ENCODE data around the gene FAM3D.
"Not testable (repeated sequence)": the region's sequence is repeated elsewhere in the genome, so short reads cannot be mapped to it uniquely, and the experiment has no call there.

The FAM3D gene

GRCh38 chr3:58666683-58667082 lies at the start of gene FAM3D:
Gene FAM3D, minus strand, starts transcription at chr3:58666774. Its CDS starts 11,211 bp downstream, at chr3:58655563.
- Histone ChIP-seq H3K9ac (ENCODE audit: low read depth, low read length) (no peak within 1 kb of the TSS), H3K9me3 (ENCODE audit: control insufficient read depth, insufficient read depth, low read length) (no peaks in the 10 kb centered on the region), H3K36me3 (ENCODE audit: insufficient read depth, low read length) (no peaks in the 10 kb centered on the region), H3K4me1 (ENCODE audit: insufficient read depth, low read length) (no peaks in the 10 kb centered on the region)

DNA sequence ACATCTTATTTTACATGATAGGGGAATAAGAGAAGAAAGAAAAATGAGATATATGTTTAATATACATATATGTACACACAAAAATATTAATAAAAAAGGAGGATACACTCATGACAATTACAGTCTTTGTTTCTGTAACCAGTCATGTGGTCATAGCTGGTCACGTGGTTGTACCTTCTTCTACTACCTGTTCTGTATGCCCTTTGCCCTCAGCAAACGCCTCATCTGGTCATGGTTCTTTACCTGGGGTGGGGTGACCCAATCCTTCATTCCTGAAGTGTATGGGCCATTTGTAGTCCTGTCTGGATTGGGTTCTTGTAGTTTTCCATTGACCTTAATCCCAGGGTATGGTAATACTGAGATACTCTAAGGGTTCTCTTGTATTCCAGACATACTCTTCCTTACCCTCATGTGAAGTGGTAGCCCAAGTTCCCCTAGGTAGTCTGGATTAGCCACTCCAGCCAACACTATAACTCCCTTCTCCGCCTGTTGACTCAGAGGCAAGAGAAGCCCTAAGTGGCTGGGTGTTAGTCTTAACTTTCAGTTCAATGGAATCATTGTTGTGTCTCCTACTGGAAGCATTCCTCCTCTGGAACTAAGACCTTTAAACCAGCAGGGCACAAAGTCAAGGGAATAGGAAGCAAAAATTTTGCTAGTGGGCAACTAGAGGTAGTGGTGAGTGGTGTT lies 47.3 kb upstream of the FAM3D start:
- H3K4me1 ChIP-seq (ENCODE audit: insufficient read depth, low read length): no peaks in the 10 kb centered on the region
- no peak overlapping the region for H3K9ac ChIP-seq (ENCODE audit: low read depth, low read length)
- no peaks in the 10 kb centered on the region for H3K9me3 ChIP-seq (ENCODE audit: control insufficient read depth, insufficient read depth, low read length)
- no peaks in the 10 kb centered on the region; the same call in 1 of the 2 replicates for H3K36me3 ChIP-seq (ENCODE audit: insufficient read depth, low read length)

- Histone ChIP-seq H3K9ac (ENCODE audit: low read depth, low read length) (no peak overlapping the region), H3K9me3 (ENCODE audit: control insufficient read depth, insufficient read depth, low read length) (no peaks in the 10 kb centered on the region), H3K36me3 (ENCODE audit: insufficient read depth, low read length) (no peaks in the 10 kb centered on the region; the same call in 1 of the 2 replicates), H3K4me1 (ENCODE audit: insufficient read depth, low read length) (no peaks in the 10 kb centered on the region)
These were observed 45.3 kb upstream of the FAM3D start for GRCh38 chr3:58711871-58712270.

DNA sequence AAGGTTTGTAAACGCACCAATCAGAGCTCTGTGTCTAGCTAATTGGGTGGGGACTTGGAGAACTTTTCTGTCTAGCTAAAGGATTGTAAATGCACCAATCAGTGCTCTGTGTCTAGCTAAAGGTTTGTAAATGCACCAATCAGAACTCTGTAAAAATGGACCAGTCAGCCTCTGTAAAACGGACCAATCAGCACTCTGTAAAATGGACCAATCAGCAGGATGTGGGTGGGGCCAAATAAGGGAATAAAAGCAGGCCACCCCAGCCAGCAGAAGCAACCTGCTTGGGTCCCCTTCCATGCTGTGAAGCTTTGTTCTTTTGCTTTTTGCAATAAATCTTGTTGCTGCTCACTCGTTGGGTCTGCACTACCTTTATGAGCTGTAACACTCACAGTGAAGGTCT lies 42.4 kb upstream of the FAM3D start:
- not testable (repeated sequence) for H3K4me1 ChIP-seq (ENCODE audit: insufficient read depth, low read length); H3K36me3 ChIP-seq (ENCODE audit: insufficient read depth, low read length); H3K9me3 ChIP-seq (ENCODE audit: control insufficient read depth, insufficient read depth, low read length); H3K9ac ChIP-seq (ENCODE audit: low read depth, low read length)

- no peaks in the 10 kb centered on the region for H3K4me1 ChIP-seq (ENCODE audit: insufficient read depth, low read length)
- no peak overlapping the region for H3K9ac ChIP-seq (ENCODE audit: low read depth, low read length)
- H3K9me3 ChIP-seq (ENCODE audit: control insufficient read depth, insufficient read depth, low read length): no peaks in the 10 kb centered on the region
- H3K36me3 ChIP-seq (ENCODE audit: insufficient read depth, low read length): no peaks in the 10 kb centered on the region
These were observed 41.7 kb upstream of the FAM3D start for GRCh38 chr3:58708116-58708791.

- no peaks in the 10 kb centered on the region for H3K36me3 ChIP-seq (ENCODE audit: insufficient read depth, low read length)
- H3K4me1 ChIP-seq (ENCODE audit: insufficient read depth, low read length): no peaks in the 10 kb centered on the region
- H3K9ac ChIP-seq (ENCODE audit: low read depth, low read length): no peak overlapping the region
- no peaks in the 10 kb centered on the region for H3K9me3 ChIP-seq (ENCODE audit: control insufficient read depth, insufficient read depth, low read length)
These were observed 40.9 kb upstream of the FAM3D start for GRCh38 chr3:58707390-58707930.

DNA sequence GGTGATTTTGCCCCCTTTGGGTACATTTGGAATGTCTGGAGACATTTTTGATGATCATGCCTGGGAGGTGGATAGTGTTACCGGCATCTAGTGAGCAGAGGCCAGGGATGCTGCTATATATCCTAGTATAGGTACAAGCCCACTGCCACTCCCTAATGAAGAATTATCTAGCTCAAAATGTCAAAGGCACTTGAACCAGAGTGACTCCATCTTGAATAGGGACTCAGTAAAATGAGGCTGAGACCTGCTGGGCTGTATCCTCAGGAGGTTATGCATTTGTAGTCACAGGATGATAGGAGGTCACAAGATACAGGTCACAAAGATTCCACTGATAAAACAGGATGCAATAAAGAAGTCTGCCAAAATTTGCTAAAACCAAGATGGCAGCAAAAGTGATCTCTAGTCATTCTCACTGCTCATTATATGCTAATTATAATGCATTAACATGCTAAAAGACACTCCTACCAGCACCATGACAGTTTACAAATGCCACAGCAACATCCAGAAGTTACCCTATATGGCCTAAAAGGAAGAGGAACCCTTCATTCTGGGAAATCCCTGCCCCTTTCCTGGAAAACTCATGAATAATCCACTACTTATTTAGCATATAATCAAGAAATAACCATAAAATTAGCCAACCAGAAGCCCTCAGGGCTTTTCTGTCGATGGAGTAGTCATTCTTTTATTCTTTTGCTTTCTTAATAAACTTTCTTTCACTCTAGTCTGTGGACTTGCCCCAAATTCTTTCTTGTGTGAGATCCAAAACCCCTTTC lies 40.0 kb upstream of the FAM3D start:
- Histone ChIP-seq H3K9me3 (ENCODE audit: control insufficient read depth, insufficient read depth, low read length) (no peaks in the 10 kb centered on the region), H3K4me1 (ENCODE audit: insufficient read depth, low read length) (no peaks in the 10 kb centered on the region), H3K36me3 (ENCODE audit: insufficient read depth, low read length) (no peaks in the 10 kb centered on the region), H3K9ac (ENCODE audit: low read depth, low read length) (no peak overlapping the region)

- Histone ChIP-seq H3K9ac (ENCODE audit: low read depth, low read length) (no peak overlapping the region), H3K36me3 (ENCODE audit: insufficient read depth, low read length) (no peaks in the 10 kb centered on the region), H3K4me1 (ENCODE audit: insufficient read depth, low read length) (no peaks in the 10 kb centered on the region), H3K9me3 (ENCODE audit: control insufficient read depth, insufficient read depth, low read length) (no peaks in the 10 kb centered on the region)
These were observed 38.2 kb upstream of the FAM3D start for GRCh38 chr3:58704745-58705144.

GRCh38 chr3:58704304-58704703 lies 37.7 kb upstream of the FAM3D start:
- not testable (repeated sequence) for H3K9ac ChIP-seq (ENCODE audit: low read depth, low read length); H3K36me3 ChIP-seq (ENCODE audit: insufficient read depth, low read length); H3K4me1 ChIP-seq (ENCODE audit: insufficient read depth, low read length); H3K9me3 ChIP-seq (ENCODE audit: control insufficient read depth, insufficient read depth, low read length)

DNA sequence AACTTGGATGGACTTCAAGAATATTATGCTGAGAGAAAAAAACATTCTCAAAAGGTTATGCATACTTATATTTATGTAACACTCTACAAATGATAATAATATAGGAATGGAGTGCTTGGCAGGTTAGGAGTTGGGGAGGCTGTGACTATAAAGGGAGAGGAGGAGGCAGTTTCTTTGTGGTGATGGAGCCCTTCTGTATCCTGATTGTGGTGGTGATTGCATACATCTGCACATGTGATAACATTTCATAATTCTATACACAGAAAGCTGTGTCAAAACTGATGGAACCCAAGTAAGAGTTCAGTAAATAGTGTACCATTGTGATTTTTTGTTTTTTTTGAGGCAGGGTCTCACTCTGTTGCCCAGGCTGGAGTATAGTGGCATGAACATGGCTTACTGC lies 31.7 kb upstream of the FAM3D start:
- no peak overlapping the region for H3K9ac ChIP-seq (ENCODE audit: low read depth, low read length)
- no peaks in the 10 kb centered on the region for H3K4me1 ChIP-seq (ENCODE audit: insufficient read depth, low read length)
- peaks cover 10% of the 10 kb centered on the region; the same call in 1 of the 2 replicates for H3K9me3 ChIP-seq (ENCODE audit: control insufficient read depth, insufficient read depth, low read length)
- H3K36me3 ChIP-seq (ENCODE audit: insufficient read depth, low read length): no peaks in the 10 kb centered on the region

- Histone ChIP-seq H3K4me1 (ENCODE audit: insufficient read depth, low read length) (no peaks in the 10 kb centered on the region), H3K9me3 (ENCODE audit: control insufficient read depth, insufficient read depth, low read length) (peaks cover 11% of the 10 kb centered on the region; the same call in 1 of the 2 replicates), H3K36me3 (ENCODE audit: insufficient read depth, low read length) (no peaks in the 10 kb centered on the region), H3K9ac (ENCODE audit: low read depth, low read length) (no peak overlapping the region)
These were observed 31.0 kb upstream of the FAM3D start for GRCh38 chr3:58697561-58697960.

DNA sequence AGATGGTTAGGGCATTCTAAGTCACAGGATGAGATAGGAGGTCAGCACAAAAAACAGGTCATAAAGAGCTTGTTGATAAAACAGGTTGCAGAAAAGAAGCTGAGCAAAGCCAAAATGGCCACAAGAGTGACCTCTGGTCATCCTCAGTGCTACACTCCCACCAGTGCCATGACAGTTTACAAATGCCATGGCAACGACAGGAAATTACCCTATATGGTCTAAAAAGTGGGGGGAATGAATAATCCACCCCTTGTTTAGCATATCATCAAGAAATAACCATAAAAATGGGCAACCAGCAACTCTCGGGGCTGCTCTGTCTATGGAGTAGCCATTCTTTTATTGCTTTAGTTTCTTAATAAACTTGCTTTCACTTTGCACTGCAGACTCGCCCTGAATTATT lies 30.2 kb upstream of the FAM3D start:
- H3K4me1 ChIP-seq (ENCODE audit: insufficient read depth, low read length); H3K9ac ChIP-seq (ENCODE audit: low read depth, low read length); H3K36me3 ChIP-seq (ENCODE audit: insufficient read depth, low read length): not testable (repeated sequence)
- H3K9me3 ChIP-seq (ENCODE audit: control insufficient read depth, insufficient read depth, low read length): peaks cover 13% of the 10 kb centered on the region; the same call in 1 of the 2 replicates

GRCh38 chr3:58696093-58696492 lies 29.5 kb upstream of the FAM3D start:
- Histone ChIP-seq H3K9ac (ENCODE audit: low read depth, low read length) (no peak overlapping the region), H3K4me1 (ENCODE audit: insufficient read depth, low read length) (no peaks in the 10 kb centered on the region), H3K36me3 (ENCODE audit: insufficient read depth, low read length) (no peaks in the 10 kb centered on the region), H3K9me3 (ENCODE audit: control insufficient read depth, insufficient read depth, low read length) (peaks cover 20% of the 10 kb centered on the region)

DNA sequence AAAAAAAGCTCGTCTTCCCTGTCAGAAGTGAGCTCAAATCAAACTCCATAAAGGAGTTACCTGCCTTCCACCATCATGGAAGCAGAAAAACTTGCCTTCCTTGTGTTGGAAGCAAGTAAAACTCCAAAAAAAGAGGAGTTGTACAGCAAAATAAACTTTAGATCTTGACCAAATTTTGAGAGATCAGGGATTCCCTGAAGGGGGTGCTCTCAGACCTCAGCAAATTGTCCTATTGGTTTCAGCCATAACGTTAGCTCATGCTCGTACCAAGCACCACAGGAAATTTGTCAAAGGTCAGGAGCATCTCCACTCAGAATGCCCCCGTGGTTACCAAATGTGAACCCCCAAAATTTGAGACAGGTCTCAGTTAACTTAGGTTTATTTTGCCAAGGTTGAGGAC lies 28.7 kb upstream of the FAM3D start:
- not testable (repeated sequence) for H3K9ac ChIP-seq (ENCODE audit: low read depth, low read length)

More for the DNA sequence above, 28.7 kb upstream of the FAM3D start:
- H3K36me3 ChIP-seq (ENCODE audit: insufficient read depth, low read length); H3K4me1 ChIP-seq (ENCODE audit: insufficient read depth, low read length): not testable (repeated sequence)
- H3K9me3 ChIP-seq (ENCODE audit: control insufficient read depth, insufficient read depth, low read length): peaks cover 22% of the 10 kb centered on the region

All from ES-I3 (cell line).